ENCODE measurements around the gene GCNT2. TPM values are rescaled to one million over a fixed set of nuclear protein-coding genes. Genes with fewer than 3 reads are reported as not detected.
"Not testable (repeated sequence)": the region's sequence is repeated elsewhere in the genome, so short reads cannot be mapped to it uniquely, and the experiment has no call there.

The GCNT2 gene
- polyA plus RNA-seq, 1 donor: 2.5 TPM

- no peak for DNase-seq
These were observed 92.6 kb downstream of the GCNT2 start for GRCh38 chr6:10613723-10614122.

GRCh38 chr6:10615675-10616074 is 94.5 kb downstream of the GCNT2 start:
- no peak for DNase-seq

- DNase-seq: not testable (repeated sequence)
These were observed 95.1 kb downstream of the GCNT2 start for GRCh38 chr6:10616266-10616665.

DNA sequence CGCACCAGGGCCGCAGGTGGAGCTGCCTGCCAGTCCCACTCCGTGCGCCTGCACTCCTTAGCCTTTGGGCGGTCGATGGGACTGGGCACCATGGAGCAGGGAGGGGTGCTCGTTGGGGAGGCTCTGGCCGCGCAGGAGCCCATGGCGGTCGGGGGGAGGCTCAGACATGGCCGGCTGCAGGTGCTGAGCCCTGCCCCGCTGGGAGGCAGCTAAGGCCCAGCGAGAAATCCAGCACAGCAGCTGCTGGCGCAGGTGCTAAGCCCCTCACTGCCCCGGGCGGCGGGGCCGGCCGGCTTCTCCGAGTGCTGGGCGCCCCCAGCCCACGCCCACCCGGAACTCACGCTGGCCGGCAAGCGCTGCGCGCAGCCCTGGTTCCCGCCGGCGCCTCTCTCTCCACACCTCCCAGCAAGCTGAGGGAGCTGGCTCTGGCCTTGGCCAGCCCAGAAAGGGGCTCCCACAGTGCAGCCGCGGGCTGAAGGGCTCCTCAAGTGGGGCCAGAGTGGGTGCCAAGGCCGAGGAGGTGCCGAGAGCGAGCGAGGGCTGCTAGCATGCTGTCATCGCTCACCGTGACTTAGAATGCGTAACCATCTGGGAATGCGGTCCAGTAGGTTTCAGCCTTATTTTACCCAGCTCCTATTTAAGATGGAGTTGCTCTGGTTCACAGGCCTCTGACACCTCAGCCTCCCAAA is 96.0 kb downstream of the GCNT2 start:
- DNase-seq: no peak

DNA sequence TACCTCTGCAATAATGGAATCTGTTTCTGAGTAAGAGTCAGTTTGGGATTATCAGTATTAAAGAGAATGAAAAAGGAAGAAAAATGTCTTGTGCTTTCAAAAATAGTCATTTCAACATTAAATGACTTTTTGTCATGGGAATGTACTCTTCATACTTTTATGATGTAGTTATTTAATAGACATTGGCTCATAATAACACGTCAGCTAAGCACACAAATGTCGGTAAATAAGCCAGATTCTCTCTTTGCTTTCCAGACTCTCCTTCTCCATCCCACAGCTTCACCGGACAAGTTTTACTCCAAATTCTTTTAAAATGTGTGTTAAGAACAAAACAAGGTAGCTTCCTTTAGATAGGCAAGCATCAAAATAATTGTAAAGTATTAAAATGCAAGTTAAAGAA is 97.3 kb downstream of the GCNT2 start:
- no peak for DNase-seq

DNA sequence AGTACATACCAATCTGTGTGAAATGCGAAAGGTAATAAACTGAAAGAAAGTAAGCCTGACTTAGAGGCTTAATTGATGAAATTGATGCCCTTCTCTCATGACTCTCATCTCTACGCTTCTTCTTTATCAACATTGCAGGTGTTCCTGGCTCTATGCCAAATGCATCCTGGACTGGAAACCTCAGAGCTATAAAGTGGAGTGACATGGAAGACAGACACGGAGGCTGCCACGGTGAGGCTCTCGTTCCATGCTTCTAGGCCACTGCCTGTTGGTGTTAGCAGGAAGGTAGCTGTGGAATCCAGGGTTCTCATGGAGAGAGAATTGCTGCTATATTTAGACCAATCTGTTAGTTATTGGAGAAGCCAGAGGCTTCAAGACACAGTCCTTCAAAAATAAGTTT is 100.1 kb downstream of the GCNT2 start:
- DNase-seq: no peak

DNA sequence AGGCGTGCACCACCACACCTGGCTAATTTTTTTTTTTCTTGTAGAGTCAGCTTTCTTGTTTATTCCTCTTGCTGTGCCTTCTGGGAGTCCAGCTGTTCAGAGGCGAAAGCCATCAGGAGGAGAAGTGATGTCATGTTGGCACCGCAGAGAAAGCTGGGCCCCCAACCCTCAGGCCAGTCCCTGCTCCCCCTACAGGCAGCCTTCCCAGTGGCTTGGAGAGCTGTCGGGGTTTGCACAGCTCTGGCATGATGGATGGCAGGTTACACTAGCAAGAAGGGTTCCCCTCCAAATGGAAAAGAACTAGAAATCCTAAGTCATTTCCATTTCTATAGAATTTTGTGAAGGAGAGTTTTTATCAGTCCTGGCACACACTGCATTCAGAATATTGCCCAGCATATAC is 100.7 kb downstream of the GCNT2 start:
- DNase-seq: no peak

- no peak for DNase-seq
These were observed 103.7 kb downstream of the GCNT2 start for GRCh38 chr6:10624836-10625235.

GRCh38 chr6:10626154-10626741 is 105.1 kb downstream of the GCNT2 start:
- DNase-seq: no peak

GRCh38 chr6:10627800-10628199 is 106.6 kb downstream of the GCNT2 start:
- no peak for DNase-seq

GRCh38 chr6:10630178-10630577 is 109.0 kb downstream of the GCNT2 start:
- DNase-seq: no peak

GRCh38 chr6:10633216-10633615 is 112.1 kb downstream of the GCNT2 start:
- DNase-seq: no peak

DNA sequence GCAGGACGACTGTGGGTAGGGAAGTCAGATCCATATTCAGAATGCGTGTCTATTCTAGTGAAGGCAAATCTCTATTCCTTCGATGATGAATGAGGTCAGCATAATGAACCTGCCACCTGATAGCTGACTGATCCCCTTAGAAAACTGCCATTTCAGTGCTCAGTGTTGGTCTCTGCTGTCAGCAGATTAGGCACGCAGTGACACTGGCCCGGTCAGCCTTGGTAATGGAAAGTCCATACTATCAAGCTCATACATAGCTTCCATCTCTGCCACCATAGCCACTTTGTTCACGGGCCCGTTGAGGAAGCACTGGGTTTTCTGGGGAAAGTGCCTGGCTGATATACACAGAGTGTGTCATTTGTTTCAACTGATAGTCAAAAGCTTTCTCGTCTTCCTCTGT is 119.3 kb downstream of the GCNT2 start:
- DNase-seq: no peak

GRCh38 chr6:10641528-10641927 is 120.4 kb downstream of the GCNT2 start:
- DNase-seq: no peak

- DNase-seq: no peak
These were observed 122.1 kb downstream of the GCNT2 start for GRCh38 chr6:10643201-10643651.

DNA sequence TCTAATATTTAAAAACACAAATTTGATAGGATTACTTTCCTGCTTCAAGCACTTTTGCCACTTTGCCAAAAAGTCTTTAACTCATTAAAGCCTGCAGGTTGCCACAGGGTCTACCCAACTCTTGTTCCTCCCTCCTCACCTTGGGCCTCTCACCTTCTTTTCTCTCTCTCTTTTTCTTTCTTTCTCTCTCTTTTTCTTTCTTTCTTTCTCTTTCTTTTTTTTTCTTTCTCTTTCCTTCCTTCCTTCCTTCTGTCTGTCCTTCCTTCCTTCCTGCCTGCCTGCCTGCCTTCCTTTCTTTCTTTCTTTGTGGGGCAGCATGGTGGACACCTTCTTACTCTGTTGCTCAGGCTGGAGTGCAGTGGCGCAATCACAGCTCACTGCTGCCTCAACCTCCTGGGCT is 123.1 kb downstream of the GCNT2 start:
- DNase-seq: no peak

DNA sequence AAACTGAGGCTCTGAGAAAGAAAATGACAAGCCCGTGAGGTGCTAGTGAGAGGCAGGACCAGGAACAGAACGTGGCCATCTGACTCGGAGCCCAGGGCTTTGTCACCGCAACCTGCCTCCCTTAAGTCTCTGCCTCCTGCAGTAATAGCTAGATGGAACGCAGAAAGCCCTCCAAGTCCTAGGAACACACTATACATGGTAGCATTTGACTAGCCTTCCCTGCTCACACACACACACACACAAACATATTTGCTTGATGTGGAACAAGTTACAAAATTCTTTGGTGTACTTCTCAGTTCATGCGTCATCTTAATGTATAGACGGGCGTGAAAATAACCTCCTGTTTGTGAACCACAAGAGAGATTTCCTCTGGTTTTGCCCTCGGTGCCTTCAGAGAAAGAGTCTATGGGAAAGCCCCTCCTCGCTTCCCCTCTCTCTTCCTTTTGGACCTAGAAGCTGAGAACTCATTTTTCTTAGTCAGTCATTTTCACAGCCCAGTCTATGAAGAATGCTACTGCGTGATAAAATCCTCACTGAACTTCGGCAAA is 134.4 kb downstream of the GCNT2 start:
- DNase-seq: no peak

DNA sequence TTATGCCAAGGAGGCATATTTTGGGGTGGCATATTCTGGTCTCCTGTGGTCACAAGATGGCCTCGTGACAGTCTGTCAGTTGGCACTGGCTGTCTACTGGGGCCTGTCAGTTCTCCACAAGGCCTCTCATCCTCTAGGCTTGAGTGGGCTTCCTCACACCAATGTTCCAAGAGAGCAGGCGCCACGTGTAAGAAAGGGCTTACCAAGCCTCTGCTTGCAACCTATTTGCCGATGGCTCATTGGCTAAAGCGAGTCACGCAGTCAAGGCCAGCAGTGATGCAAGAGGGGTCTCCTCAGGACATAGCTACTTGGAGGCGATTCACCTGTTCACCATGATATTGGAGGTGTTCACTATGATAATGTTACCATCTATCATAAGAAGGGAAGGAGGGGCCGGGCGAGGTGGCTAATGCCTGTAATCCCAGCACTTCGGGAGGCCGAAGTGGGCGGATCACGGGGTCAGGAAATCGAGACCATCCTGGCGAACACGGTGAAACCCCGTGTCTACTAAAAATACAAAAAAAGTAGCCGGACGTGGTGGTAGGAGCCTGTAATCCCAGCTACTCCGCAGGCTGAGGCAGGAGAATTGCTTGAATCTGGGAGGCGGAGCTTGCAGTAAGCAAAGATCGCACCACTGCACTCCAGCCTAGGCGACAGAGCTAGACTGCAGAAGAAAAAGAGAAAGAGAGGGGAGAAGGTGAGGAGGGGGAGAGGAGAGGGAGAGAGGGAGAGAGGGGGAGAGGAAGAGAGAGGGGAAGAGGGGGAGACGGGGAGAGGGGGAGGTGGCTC is 138.0 kb downstream of the GCNT2 start:
- DNase-seq: no peak

GRCh38 chr6:10659699-10660348 is 138.7 kb downstream of the GCNT2 start:
- DNase-seq: no peak

- DNase-seq: not testable (repeated sequence)
These were observed 139.5 kb downstream of the GCNT2 start for GRCh38 chr6:10660431-10661191.

DNA sequence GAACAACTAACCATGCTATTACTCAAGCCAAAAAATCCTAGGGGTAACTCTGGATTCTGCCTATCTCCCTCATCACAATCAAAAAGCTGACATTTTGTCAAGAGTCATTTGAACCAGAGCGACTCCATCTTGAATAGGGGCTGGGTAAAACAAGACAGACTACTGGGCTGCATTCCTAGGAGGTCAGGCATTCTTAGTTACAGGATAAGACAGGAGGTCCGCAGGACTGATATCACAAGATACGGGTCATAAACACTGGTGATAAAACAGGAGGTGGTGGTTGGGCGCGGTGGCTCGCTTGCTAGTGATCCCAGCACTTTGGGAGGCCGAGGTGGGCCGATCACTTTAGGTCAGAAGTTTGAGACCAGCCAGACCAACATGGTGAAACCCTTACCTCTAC is 141.1 kb downstream of the GCNT2 start:
- no peak for DNase-seq

- DNase-seq: no peak
These were observed 141.6 kb downstream of the GCNT2 start for GRCh38 chr6:10662742-10663141.

Measured in hindlimb muscle (tissue), 1 donor.